Fibroblast of skin of right biceps (primary cell): ENCODE results near the gene PIK3C2G.
"Not testable (repeated sequence)": the region's sequence is repeated elsewhere in the genome, so short reads cannot be mapped to it uniquely, and the experiment has no call there.

Source experiments
- DNase-seq: peaks from one replicate; pipeline ENCODE4 v3.0.0-alpha.2; 2013

PIK3C2G gene

DNA sequence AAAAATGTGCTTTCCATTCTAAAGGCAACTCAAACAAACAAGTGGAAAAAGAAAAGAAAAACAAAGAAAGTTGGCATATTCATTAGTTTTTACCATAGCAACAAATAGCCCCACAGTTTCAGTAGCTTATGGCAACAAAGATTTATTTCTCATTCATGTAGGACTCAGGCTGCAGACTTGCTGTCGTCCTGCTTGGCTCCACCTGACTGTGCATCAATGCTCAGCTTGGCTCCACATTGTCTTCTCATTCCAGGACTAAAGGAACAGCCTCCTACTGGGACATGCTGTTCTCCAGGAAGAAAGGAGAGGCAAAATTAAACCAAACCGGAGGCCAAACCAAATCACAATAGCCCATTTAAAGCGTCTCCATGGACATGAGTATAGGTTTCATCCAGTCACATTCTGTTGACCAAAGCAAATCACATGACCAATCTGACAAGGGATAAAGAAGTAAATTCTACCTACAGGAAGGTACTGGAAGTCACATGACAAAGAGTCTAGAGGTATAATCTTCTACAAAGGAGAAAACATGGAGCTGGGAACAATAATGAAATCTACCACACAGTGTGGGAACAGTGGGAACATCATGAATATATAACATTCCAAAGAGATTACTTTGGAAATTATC, 222.5 kb downstream of the PIK3C2G start:
- DNase-seq = no peak

DNA sequence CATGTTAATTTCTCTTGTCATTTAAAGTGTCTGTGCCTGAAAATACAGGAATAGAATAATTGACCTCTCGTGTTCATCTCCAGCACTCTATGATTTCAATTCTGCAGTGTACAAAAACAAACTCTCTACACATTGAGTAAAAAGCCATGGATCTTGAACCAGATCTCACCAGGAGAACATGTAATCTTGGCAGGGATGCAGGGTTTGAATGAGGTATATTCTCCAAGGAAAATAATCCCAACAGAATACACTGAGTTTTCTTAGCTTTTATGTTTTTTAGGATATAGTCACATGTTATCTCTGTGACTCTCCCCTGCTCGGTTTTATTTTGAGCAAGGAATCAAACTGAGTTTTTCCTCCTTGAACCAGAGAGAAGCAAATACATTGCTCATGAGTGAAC, 224.7 kb downstream of the PIK3C2G start:
- no peak for DNase-seq

DNA sequence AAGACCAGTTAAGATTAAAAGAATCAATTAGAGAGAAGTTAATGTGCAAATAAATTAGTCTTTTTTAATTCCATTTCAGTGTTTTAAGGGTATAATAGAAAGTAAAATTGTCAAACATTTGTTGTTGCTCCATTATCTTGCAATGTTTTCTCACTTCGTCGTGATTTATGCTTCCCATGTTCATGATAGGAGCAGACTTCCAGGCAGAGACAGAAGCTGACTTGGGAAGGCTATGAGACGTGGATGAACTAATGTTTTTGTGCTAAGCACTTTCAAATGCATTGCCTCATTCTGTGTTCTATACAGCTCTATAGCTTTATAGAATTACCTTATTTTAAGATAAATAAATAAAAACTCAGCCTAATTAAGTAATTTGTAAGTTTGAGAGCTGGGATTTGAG, 226.2 kb downstream of the PIK3C2G start:
- DNase-seq = no peak

- DNase-seq = peak; percentile 70
These were observed 231.2 kb downstream of the PIK3C2G start for GRCh38 chr12:18492372-18493025.

DNA sequence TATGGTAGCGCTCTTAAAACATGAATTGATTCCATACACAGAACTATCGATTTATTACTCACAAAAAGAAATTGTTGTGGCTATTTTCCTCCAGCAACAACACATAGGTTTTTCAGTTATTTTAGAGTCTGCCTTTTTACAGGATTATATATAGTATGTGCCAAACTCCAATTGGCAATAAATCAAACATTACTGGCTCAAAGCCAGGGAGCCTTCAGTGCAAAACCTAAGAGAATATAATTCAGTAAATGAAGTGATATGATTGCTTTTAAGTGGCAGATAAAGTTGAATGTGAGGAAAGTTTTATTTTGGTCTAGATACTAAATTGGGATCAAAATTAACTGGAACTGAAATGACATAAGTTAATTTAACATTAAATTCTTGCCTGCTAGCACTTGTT, 234.8 kb downstream of the PIK3C2G start:
- DNase-seq = no peak

DNA sequence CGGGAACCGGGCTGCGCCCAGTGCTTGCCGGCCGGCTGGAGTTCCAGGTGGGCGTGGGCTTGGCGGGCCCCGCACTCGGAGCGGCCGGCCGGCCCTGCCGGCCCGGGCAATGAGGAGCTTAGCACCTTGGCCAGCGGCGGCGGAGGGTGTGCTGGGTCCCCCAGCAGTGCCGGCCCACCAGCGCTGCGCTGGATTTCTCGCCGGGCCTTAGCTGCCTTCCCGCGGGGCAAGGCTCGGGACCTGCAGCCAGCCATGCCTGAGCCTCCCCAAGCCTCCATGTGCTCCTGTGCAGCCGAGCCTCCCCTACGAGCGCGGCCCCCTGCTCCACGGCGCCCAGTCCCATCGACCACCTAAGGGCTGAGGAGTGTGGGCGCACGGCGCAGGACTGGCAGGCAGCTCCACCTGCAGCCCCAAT, 238.8 kb downstream of the PIK3C2G start:
- not testable (repeated sequence) for DNase-seq

DNA sequence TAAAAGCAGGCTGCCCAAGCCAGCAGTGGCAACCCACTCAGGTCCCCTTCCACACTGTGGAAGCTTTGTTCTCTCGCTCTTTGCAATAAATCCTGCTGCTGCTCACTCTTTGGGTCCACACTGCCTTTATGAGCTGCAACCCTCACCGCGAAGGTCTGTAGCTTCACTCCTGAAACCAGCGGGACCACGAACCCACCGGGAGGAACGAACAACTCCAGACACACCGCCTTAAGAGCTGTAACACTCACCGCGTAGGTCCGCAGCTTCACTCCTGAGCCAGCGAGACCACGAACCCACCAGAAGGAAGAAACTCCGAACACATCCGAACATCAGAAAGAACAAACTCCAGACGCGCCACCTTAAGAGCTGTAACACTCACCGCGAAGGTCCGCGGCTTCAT, 239.4 kb downstream of the PIK3C2G start:
- DNase-seq = not testable (repeated sequence)

DNA sequence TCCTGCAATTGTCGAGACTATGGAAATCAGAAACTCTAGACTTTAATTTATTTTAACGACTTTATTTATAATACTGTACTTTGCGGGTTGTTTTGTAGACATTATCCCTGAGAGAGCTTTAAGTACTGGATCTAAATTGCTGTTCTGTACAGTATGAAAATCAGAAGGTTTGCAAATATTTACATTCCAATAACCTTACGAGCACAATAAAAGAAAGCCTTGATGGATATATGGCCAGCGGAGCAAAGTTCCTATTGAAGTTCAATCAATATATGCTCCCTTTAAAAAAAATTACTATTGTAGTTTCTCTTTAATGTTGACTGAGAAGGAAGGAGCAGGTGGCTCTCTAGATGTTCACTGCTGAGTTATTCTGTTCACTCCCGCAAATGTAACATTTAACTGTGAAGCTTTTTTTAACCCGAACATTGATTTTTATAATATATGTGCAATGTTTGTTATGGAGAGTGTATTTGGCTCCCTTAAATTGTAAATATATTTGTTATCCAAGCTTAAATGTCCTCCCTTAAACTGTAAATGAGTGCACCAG, 241.2 kb downstream of the PIK3C2G start:
- no peak for DNase-seq

GRCh38 chr12:18521461-18521860, 260.1 kb downstream of the PIK3C2G start:
- DNase-seq = no peak

GRCh38 chr12:18522806-18523205, 261.5 kb downstream of the PIK3C2G start:
- DNase-seq = no peak

DNA sequence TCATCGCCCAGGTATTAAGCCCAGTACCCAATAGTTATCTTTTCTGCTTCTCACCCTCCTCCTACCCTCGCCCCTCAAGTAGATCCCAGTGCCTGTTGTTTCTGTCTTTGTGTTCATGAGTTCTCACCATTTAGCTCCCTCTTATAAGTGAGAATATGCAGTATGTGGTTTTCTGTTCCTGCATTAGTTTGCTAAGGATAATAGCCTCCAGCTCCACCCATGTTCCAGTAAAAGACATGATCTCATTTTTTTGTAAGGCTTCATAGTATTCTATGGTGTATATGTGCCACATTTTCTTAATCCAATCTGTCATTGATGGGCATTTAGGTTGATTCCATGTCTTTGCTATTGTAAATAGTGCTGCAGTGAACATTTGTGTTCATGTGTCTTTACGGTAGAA, 281.2 kb downstream of the PIK3C2G start:
- DNase-seq = not testable (repeated sequence)

GRCh38 chr12:18546399-18546798, 285.1 kb downstream of the PIK3C2G start:
- DNase-seq = peak; percentile 19

GRCh38 chr12:18549598-18549997, 288.3 kb downstream of the PIK3C2G start:
- DNase-seq = no peak

GRCh38 chr12:18551106-18551505, 289.8 kb downstream of the PIK3C2G start:
- no peak for DNase-seq

- no peak for DNase-seq
These were observed 290.4 kb downstream of the PIK3C2G start for GRCh38 chr12:18551701-18552100.

- no peak for DNase-seq
These were observed 291.5 kb downstream of the PIK3C2G start for GRCh38 chr12:18552829-18553228.

DNA sequence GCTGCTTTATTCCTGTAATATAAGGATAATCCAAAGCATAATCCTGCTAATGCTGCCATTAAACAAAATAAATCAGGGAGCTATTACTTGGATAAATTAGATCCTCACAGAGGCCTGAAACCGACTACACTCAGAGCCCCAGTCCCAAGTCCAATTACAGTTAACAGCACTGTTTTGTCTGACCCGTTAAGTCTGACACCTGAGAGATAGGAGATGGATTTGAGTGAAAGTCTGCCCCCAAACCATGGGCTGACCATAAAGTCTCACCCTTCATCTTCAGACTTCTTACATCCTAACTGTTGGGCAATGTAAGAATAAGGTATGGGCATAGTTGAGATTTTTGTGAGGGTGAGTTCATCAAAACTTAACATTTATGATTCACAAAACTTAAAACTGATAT, 294.8 kb downstream of the PIK3C2G start:
- peak; percentile 7 for DNase-seq

DNA sequence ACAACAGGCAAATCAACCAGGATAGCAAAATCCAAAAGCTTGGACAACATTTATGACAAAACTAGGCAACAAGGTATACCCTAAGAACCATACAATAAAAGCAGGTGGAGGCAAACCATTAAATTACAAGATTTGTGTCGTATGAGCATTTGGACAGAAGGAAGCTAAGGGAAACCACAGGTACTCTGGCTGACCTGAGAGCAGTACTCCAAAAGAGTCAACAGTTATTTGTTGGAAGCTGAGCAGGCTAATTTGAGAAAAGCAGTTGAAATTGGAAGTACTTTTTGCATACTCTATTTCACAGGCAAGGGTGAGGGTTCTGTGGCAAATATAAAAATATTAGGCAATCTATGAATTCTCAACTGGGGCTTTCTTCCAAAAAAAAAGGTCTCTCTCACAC, 297.9 kb downstream of the PIK3C2G start:
- DNase-seq = no peak

GRCh38 chr12:18562531-18562930, 301.2 kb downstream of the PIK3C2G start:
- DNase-seq = no peak

DNA sequence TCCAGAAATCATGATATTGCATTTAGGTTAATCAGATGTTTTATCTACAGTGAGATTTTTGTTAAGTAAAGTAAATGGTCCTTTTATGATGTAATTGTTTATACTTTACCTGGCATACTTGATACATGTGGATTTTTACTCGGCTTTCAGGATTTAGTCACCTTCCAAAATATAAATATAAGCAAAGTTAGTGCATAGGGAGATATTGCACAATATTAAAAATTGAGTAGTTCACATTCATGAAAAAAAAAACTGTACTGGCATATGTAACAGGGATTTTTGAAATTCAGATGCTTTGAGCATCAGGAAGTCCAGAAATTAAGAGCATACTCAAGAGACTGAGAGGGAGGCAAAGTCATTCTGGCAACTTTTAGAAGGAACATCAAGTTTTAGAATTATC, 303.0 kb downstream of the PIK3C2G start:
- DNase-seq = no peak

DNA sequence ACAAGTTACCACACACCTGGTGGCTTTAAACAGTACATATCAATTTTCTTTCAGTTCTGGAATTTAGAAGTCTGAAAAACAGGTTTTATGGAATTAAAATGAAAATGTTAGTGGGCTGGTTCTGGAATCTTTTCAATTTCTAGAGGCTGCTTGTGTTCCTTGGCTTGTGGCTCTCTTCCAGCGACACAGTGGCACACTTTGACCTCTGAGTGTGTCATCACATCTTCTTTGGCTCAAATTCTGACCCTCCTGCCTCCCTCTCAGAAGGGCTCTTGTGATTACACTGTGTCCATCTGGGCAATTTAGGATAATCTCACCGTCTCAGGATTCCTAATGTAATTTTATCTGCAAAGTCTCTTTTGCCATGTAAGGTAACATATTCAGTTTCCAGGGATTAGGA, 306.5 kb downstream of the PIK3C2G start:
- no peak for DNase-seq

- DNase-seq = no peak
These were observed 309.2 kb downstream of the PIK3C2G start for GRCh38 chr12:18570543-18570942.

- DNase-seq = no peak
These were observed 314.8 kb downstream of the PIK3C2G start for GRCh38 chr12:18576104-18576626.

DNA sequence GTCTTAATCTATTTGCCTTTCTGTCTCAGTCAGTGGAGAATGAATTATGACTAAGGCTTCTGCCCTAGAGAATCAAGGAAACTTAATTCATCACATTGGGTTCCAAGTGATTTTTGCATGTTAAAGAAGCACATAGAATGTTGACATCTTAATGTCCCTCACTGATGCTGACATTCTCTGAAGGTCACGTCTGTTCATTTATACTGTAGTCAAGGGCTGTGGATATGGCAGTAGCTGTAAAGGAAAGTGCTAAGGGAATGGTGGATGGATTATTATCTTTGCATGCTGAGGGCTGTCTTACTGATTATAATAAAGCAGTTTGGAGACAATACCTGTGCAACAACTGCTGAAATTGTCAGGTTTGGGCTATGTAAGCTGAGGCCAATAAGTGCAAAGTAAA, 315.3 kb downstream of the PIK3C2G start:
- DNase-seq = no peak
